Liver (tissue), 9 donors: ENCODE data around the gene RBM15B. TPM values are rescaled to one million over a fixed set of nuclear protein-coding genes. Genes with fewer than 3 reads are reported as not detected.

Experiments
- DNase-seq: peaks from one replicate; pipeline ENCODE4 v3.0.0-alpha.2; 2017; ENCODE audit warnings: low spot score
- H3K27ac ChIP-seq, 2 donors: one replicate each; pipeline ENCODE4 v1.7.0; 2013; ENCODE audit warnings: inconsistent platforms in 2 of 2, low read length in 2 of 2, control low read depth in 1 of 2, low read depth in 1 of 2, mild to moderate bottlenecking in 1 of 2
- H3K27me3 ChIP-seq, 4 donors: one replicate each; pipeline versions ENCODE4 v1.6.1 to v1.7.0; 2013; ENCODE audit warnings: low read length in 3 of 4, inconsistent platforms in 1 of 4, mild to moderate bottlenecking in 1 of 4, moderate library complexity in 1 of 4; ENCODE audit not compliant: control insufficient read depth in 4 of 4, insufficient read depth in 4 of 4
- H3K36me3 ChIP-seq, 4 donors: one replicate each; pipeline versions ENCODE4 v1.6.1 to v1.7.0; 2013; ENCODE audit warnings: low read length in 3 of 4, mild to moderate bottlenecking in 3 of 4, low read depth in 1 of 4, moderate library complexity in 1 of 4; ENCODE audit not compliant: control insufficient read depth in 4 of 4, insufficient read depth in 3 of 4
- H3K4me1 ChIP-seq, 4 donors: one replicate each; pipeline versions ENCODE4 v1.6.1 to v1.7.0; 2013; ENCODE audit warnings: low read length in 3 of 4, mild to moderate bottlenecking in 3 of 4, moderate library complexity in 1 of 4; ENCODE audit not compliant: control insufficient read depth in 4 of 4, insufficient read depth in 4 of 4
- H3K4me3 ChIP-seq, 3 donors: one replicate each; pipeline versions ENCODE4 v1.6.1 to v1.7.0; 2013; ENCODE audit warnings: low read length in 3 of 3, control low read depth in 1 of 3, low read depth in 1 of 3, mild to moderate bottlenecking in 1 of 3
- H3K9ac ChIP-seq, 2 donors: one replicate each; pipeline ENCODE4 v1.7.0; 2013; ENCODE audit warnings: low read length in 2 of 2, mild to moderate bottlenecking in 2 of 2, moderate library complexity in 2 of 2, control low read depth in 1 of 2, low read depth in 1 of 2
- H3K9me3 ChIP-seq, 4 donors: one replicate each; pipeline versions ENCODE4 v1.6.1 to v1.7.0; 2013; ENCODE audit warnings: low read length in 3 of 4; ENCODE audit not compliant: control insufficient read depth in 4 of 4
- ATF3 ChIP-seq: IDR thresholded peaks from 2 replicates; pipeline ENCODE4 v1.6.1; 2016; ENCODE audit warnings: antibody characterized with exemption
- CTCF ChIP-seq: fragments of 150-350 bp; IDR thresholded peaks from 2 replicates; pipeline ENCODE4 v1.5.1; 2017; ENCODE audit warnings: improper control_type of control experiment, low read depth, low read length; ENCODE audit not compliant: missing input control
- EGR1 ChIP-seq, 2 donors: IDR thresholded peaks; 2 replicates each; pipeline ENCODE4 v1.6.1; 2016 to 2018; ENCODE audit warnings: antibody characterized with exemption in 2 of 2, low read depth in 2 of 2
- FOXA1 ChIP-seq: IDR thresholded peaks from 2 replicates; pipeline ENCODE4 v1.6.1; 2016; ENCODE audit warnings: antibody characterized with exemption
- HNF4A ChIP-seq, 2 donors: conservative IDR thresholded peaks; 2 replicates each; pipeline ENCODE4 v1.6.1; 2016; ENCODE audit warnings: antibody characterized with exemption in 2 of 2, mild to moderate bottlenecking in 2 of 2
- HNF4G ChIP-seq: IDR thresholded peaks from 2 replicates; pipeline ENCODE4 v1.6.1; 2016; ENCODE audit warnings: antibody characterized with exemption
- JUND ChIP-seq, 2 donors: IDR thresholded peaks; 2 replicates each; pipeline ENCODE4 v1.6.1; 2016; ENCODE audit warnings: antibody characterized with exemption in 2 of 2
- NR2F2 ChIP-seq: IDR thresholded peaks from 2 replicates; pipeline ENCODE4 v1.6.1; 2016; ENCODE audit warnings: antibody characterized with exemption
- RAD21 ChIP-seq, 2 donors: IDR thresholded peaks; 2 replicates each; pipeline ENCODE4 v1.6.1; 2016; ENCODE audit warnings: antibody characterized with exemption in 2 of 2, mild to moderate bottlenecking in 2 of 2
- REST ChIP-seq: IDR thresholded peaks from 2 replicates; pipeline ENCODE4 v1.6.1; 2016; ENCODE audit warnings: antibody characterized with exemption, mild to moderate bottlenecking
- RXRA ChIP-seq, 2 donors: IDR thresholded peaks; 2 replicates each; pipeline ENCODE4 v1.6.1; 2017 to 2018; ENCODE audit warnings: antibody characterized with exemption in 2 of 2, mild to moderate bottlenecking in 1 of 2
- YY1 ChIP-seq: IDR thresholded peaks from 2 replicates; pipeline ENCODE4 v1.6.1; 2016; ENCODE audit warnings: antibody characterized with exemption, mild to moderate bottlenecking
- WGBS: extraction: QIAGEN DNeasy Blood & Tissue Kit; methylation state at CpG from one replicate; pipeline ENCODE4 v1.1.7; 2013; 5-methylcytosine and 5-hydroxymethylcytosine counted together
- polyA plus RNA-seq, 2 donors: library from polyadenylated mRNA; stranded (reverse) in 1 of 2; unstranded in 1 of 2; fragments of 200-250 nt in 1 of 2; fragments of >200 nt in 1 of 2; fragmentation: Nextera tagmentation in 1 of 2; extraction: Ambion mirVana in 1 of 2; gene quantifications; one replicate each; pipeline versions ENCODE4 v1.2.1 to v1.2.3, GENCODE V29; 2013 to 2015
- total RNA-seq, 2 donors: library from RNA; depleted of rRNA; stranded (reverse); fragments of >200 nt; gene quantifications; one replicate each; pipeline ENCODE4 v1.2.3, GENCODE V29; 2014
- donor health status: healthy.
- donor health status: healthy.
- donor health status: healthy.
- donor health status: healthy.
- donor health status: healthy.

RBM15B gene
- total and polyA plus RNA-seq, 4 donors: 2.3 to 14.8 (median 10.0) TPM

- TF ChIP-seq CTCF: no peak
- no peak for TF ChIP-seq JUND (IDR thresholded peaks at IDR 0.05)
These were observed 1.5 kb downstream of the RBM15B start (continued) for GRCh38 chr3:51392355-51393133.

- no peaks in the 10 kb centered on the region for H3K9me3 ChIP-seq
- peaks cover 12 to 47% (median 21%) of the 10 kb centered on the region in 4 donors for H3K36me3 ChIP-seq
- 97% methylated on average over 17 of the region's 17 CpGs for WGBS
These were observed 2.0 kb downstream of the RBM15B start for GRCh38 chr3:51393134-51393495.

More at GRCh38 chr3:51393134-51393495, 2.0 kb downstream of the RBM15B start:
- Histone ChIP-seq H3K27ac (no peak overlapping the region), H3K27me3 (no peaks in the 10 kb centered on the region), H3K9ac (no peak overlapping the region), H3K4me3 (no peak overlapping the region), H3K4me1 (peaks cover 13 to 54% (median 39%) of the 10 kb centered on the region in 4 donors)
- TF ChIP-seq CTCF: no peak
- TF ChIP-seq REST: no peak
- TF ChIP-seq RAD21 (IDR thresholded peaks at IDR 0.05): no peak
- no peak for TF ChIP-seq HNF4A (conservative IDR thresholded peaks at IDR 0.05)
- no peak for TF ChIP-seq ATF3
- TF ChIP-seq FOXA1: no peak
- TF ChIP-seq NR2F2: no peak
- TF ChIP-seq EGR1 (IDR thresholded peaks at IDR 0.05; ENCODE audit: low read depth in 2 of 2): no peak
- no peak for TF ChIP-seq RXRA (IDR thresholded peaks at IDR 0.05)
- TF ChIP-seq HNF4G: no peak
- TF ChIP-seq YY1: no peak
- TF ChIP-seq JUND (IDR thresholded peaks at IDR 0.05): no peak
- no peak for DNase-seq
